ENCODE results near the gene TAAR6. TPM values are rescaled to one million over a fixed set of nuclear protein-coding genes. Genes with fewer than 3 reads are reported as not detected.

Gene TAAR6
- total and polyA plus RNA-seq, 2 donors (not counting 3 experiments of a cell fraction or from before 2014, with no cell fraction given) = not detected

DNA sequence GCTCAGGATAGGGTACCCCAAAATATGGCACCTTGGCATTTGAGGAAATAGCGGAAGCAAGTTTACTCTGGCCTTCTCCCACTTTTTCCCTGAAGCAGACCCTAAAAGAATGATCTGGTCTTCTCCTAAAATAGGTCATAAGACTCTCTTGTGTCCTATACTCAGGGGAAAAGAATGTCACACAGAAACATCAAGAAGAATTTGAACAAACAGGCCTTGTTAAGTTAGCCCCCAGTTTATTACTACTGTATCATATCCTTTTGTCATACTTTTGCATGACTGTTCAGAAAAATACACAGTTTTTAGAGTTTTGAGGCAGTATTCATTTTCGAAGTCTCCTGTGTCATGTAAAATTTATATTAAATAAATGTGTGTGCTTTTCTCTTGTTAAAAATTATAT, 41.5 kb downstream of the TAAR6 start:
- dilution Hi-C loops (cut with MboI; ENCODE audit: extremely low pct_ligation_motif_present, low sequenced_read_pairs) (no loop called here), intact Hi-C loops (cut with micrococcal nuclease) (no loop called here)
- TF ChIP-seq FOS (IDR thresholded peaks at IDR 0.05; ENCODE audit: borderline replicate concordance, insufficient read depth, low read length) (no peak), EZH2 (IDR thresholded peaks at IDR 0.05; ENCODE audit: borderline replicate concordance, low read depth, low read length, severe bottlenecking) (no peak), GATA2 (IDR thresholded peaks at IDR 0.05; ENCODE audit: insufficient read depth, insufficient read length, low read depth, low read length) (no peak), POLR2A (IDR thresholded peaks at IDR 0.05; ENCODE audit: low read depth, low read length) (no peak), JUN (IDR thresholded peaks at IDR 0.05; ENCODE audit: borderline replicate concordance, insufficient read depth, insufficient read length, low read depth) (no peak), POLR2AphosphoS5 (IDR thresholded peaks at IDR 0.05; ENCODE audit: insufficient read depth, low read depth, low read length) (no peak), MYC (IDR thresholded peaks at IDR 0.05; ENCODE audit: low read depth, low read length) (no peak)
- TF ChIP-seq, protein P1, sequence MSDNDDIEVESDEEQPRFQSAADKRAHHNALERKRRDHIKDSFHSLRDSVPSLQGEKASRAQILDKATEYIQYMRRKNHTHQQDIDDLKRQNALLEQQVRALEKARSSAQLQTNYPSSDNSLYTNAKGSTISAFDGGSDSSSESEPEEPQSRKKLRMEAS (IDR thresholded peaks at IDR 0.05; ENCODE audit: insufficient read depth, insufficient read length) = no peak
- TF ChIP-seq, protein P2, sequence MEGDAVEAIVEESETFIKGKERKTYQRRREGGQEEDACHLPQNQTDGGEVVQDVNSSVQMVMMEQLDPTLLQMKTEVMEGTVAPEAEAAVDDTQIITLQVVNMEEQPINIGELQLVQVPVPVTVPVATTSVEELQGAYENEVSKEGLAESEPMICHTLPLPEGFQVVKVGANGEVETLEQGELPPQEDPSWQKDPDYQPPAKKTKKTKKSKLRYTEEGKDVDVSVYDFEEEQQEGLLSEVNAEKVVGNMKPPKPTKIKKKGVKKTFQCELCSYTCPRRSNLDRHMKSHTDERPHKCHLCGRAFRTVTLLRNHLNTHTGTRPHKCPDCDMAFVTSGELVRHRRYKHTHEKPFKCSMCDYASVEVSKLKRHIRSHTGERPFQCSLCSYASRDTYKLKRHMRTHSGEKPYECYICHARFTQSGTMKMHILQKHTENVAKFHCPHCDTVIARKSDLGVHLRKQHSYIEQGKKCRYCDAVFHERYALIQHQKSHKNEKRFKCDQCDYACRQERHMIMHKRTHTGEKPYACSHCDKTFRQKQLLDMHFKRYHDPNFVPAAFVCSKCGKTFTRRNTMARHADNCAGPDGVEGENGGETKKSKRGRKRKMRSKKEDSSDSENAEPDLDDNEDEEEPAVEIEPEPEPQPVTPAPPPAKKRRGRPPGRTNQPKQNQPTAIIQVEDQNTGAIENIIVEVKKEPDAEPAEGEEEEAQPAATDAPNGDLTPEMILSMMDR (IDR thresholded peaks at IDR 0.05; ENCODE audit: extremely low read depth in 1 of 2, insufficient read depth in 1 of 2, low read depth in 1 of 2, low read length in 2 of 2) = no peak
- Histone ChIP-seq H3K4me1 (ENCODE audit: control insufficient read depth, extremely low read depth, insufficient read depth, low read length) (no peaks in the 10 kb centered on the region), H2AFZ (ENCODE audit: low read depth, low read length) (no peak overlapping the region), H3K9me1 (replicated peaks; ENCODE audit: control insufficient read depth, extremely low read depth, insufficient read depth, low read length) (no peaks in the 10 kb centered on the region), H3K9ac (replicated peaks; ENCODE audit: extremely low read depth, insufficient read depth, low read length) (no peak overlapping the region), H4K20me1 (replicated peaks; ENCODE audit: control insufficient read depth, extremely low read depth, insufficient read depth, low read length) (no peaks in the 10 kb centered on the region), H3K4me3 (replicated peaks in 1 of 3; ENCODE audit: insufficient read depth in 1 of 3, low read depth in 1 of 3, low read length in 3 of 3) (no peak overlapping the region), H3K79me2 (ENCODE audit: control insufficient read depth, insufficient read depth, low read length) (no peaks in the 10 kb centered on the region), H3K9me3 (replicated peaks; ENCODE audit: control insufficient read depth, insufficient read depth, low read length) (no peaks in the 10 kb centered on the region), H3K27me3 (ENCODE audit: control insufficient read depth in 2 of 2, insufficient read depth in 2 of 2, low read length in 2 of 2) (peaks cover 1 to 2% of the 10 kb centered on the region in 2 experiments), H3K36me3 (ENCODE audit: control insufficient read depth in 2 of 2, extremely low read depth in 1 of 2, insufficient read depth in 2 of 2, low read length in 2 of 2) (no peaks in the 10 kb centered on the region), H3K4me2 (ENCODE audit: insufficient read depth, low read length) (no peak overlapping the region), H3K27ac (ENCODE audit: insufficient read depth, low read depth, low read length) (no peak overlapping the region)
- FAIRE-seq (no peak), DNase-seq (ENCODE audit: low read depth, low spot score) (no peak)
- ChIA-PET CTCF (no interaction called here), POLR2A (no interaction called here)
- no TSS peak for BruUV-seq (replicated peaks)
